MCF 10A (cell line): Measurements from ENCODE around the gene TRIM7. TPM values are rescaled to one million over a fixed set of nuclear protein-coding genes. Genes with fewer than 3 reads are reported as not detected.
"Not testable (repeated sequence)": the region's sequence is repeated elsewhere in the genome, so short reads cannot be mapped to it uniquely, and the experiment has no call there.

ENCODE experiments used
- BruUV-seq: library from RNA; stranded (reverse); fragments of 400-500 nt; replicated peaks from 2 replicates; lab custom pipeline; 2021; lab: Mats Ljungman, UMichigan
- CTCF ChIA-PET: fragments of 300-600 bp; sonication (Branson Sonifier 250); formaldehyde crosslinking; extraction: SDS; loops from one replicate; lab custom pipeline; 2021; ENCODE audit warnings: antibody characterized with exemption, inconsistent platforms; lab: Yijun Ruan, JAX
- POLR2A ChIA-PET: fragments of 300-600, 350-650 bp; sonication (Branson Sonifier 250); formaldehyde crosslinking; extraction: SDS; loops from one replicate; lab custom pipeline; 2020; ENCODE audit warnings: antibody characterized with exemption, inconsistent platforms; lab: Yijun Ruan, JAX
- DNase-seq: peaks from one replicate; pipeline ENCODE4 v3.0.0-alpha.2; 2018; ENCODE audit not compliant: unreplicated experiment
- H3K27ac Mint-ChIP-seq: one replicate; pipeline ENCODE4 v1.8.0; 2022; ENCODE audit warnings: mild to moderate bottlenecking, low read depth, mixed read lengths; ENCODE audit not compliant: unreplicated experiment
- H3K27me3 Mint-ChIP-seq: one replicate; pipeline ENCODE4 v1.8.0; 2022; ENCODE audit warnings: mixed read lengths; ENCODE audit not compliant: insufficient read depth, unreplicated experiment
- H3K36me3 Mint-ChIP-seq: one replicate; pipeline ENCODE4 v1.8.0; 2022; ENCODE audit warnings: mild to moderate bottlenecking, moderate library complexity, mixed read lengths; ENCODE audit not compliant: insufficient read depth, unreplicated experiment
- H3K4me1 Mint-ChIP-seq: one replicate; pipeline ENCODE4 v1.8.0; 2022; ENCODE audit warnings: mixed read lengths; ENCODE audit not compliant: insufficient read depth, unreplicated experiment
- H3K4me3 Mint-ChIP-seq: one replicate; pipeline ENCODE4 v1.8.0; 2022; ENCODE audit warnings: mild to moderate bottlenecking, moderate library complexity, mixed read lengths; ENCODE audit not compliant: unreplicated experiment
- H3K9me3 Mint-ChIP-seq: one replicate; pipeline ENCODE4 v1.8.0; 2022; ENCODE audit warnings: mixed read lengths; ENCODE audit not compliant: unreplicated experiment
- intact Hi-C: fragments of 100-400 bp; cut with micrococcal nuclease; formaldehyde crosslinking; loops from 2 replicates; pipeline ENCODE4 v1.14.1; 2022
- total RNA-seq: library from RNA; stranded (reverse); gene quantifications from 2 replicates; pipeline ENCODE4 v1.2.3, GENCODE V29; 2022
- TF ChIP-seq, protein P1 (sequence below): fragments of 200-600 bp; IDR thresholded peaks from one replicate; pipeline ENCODE4 v1.8.0; 2022; ENCODE audit warnings: antibody characterized with exemption, mild to moderate bottlenecking; ENCODE audit not compliant: unreplicated experiment

The TRIM7 gene
- total RNA-seq, 1 experiment from 2014 or later: 26.3 TPM

DNA sequence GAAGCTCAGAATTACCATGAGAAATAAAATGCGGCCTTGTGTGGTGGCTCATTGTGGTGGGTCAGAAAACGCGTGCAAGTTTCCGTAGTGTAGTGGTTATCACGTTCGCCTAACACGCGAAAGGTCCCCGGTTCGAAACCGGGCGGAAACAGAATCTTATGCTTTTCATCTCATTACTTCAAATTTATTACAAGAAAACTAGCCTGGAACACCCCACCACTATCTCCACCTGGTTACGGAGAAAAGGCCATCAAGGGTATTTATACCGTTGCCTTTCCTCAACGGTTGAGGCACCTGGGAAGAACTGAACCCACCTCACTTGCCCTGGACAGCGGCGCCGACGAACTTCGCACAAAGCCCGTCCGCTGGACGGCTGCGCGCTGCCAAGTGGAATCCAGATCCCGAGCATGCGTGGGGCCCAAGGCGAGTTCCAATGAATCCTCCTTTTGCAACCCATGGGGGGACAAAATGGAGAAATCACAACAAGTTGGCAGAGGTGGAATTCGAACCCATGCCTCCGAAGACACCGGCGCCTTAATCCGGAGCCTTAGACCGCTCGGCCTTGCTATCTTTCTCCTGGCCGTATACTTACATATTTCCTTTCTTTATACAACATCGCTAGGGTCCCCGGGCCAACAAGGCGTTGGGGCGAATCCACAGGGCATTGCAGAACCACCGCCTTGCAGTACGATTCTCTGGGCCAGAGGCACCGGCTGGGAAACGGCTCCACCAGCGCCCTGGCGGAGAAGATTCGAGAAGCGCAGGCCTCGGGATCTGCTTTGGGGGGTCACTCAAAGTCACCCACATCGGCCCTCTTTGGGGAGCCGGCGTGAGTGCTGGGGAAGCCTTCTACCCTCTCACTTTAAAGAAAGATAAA is 40.7 kb downstream of the TRIM7 start:
- intact Hi-C loops: no loop called here
- ChIA-PET POLR2A (interaction anchor here (0.6 to 2.4 kb wide), 4 partner anchors 9 to 362 kb away, joined by 3 to 8 read pairs (median 3); no protein-coding TSS in a partner anchor), CTCF (interaction anchor here (0.6 kb wide), 1 partner anchor 26 kb away, joined by 3 read pairs; no protein-coding TSS in a partner anchor)
- DNase-seq: peak; percentile 30
- Mint-ChIP-seq H3K27ac (no peak overlapping the region), H3K4me1 (peaks cover 25% of the 10 kb centered on the region), H3K4me3 (no peak overlapping the region), H3K36me3 (peaks cover 6% of the 10 kb centered on the region), H3K9me3 (no peaks in the 10 kb centered on the region), H3K27me3 (no peaks in the 10 kb centered on the region)
- TF ChIP-seq, protein P1, sequence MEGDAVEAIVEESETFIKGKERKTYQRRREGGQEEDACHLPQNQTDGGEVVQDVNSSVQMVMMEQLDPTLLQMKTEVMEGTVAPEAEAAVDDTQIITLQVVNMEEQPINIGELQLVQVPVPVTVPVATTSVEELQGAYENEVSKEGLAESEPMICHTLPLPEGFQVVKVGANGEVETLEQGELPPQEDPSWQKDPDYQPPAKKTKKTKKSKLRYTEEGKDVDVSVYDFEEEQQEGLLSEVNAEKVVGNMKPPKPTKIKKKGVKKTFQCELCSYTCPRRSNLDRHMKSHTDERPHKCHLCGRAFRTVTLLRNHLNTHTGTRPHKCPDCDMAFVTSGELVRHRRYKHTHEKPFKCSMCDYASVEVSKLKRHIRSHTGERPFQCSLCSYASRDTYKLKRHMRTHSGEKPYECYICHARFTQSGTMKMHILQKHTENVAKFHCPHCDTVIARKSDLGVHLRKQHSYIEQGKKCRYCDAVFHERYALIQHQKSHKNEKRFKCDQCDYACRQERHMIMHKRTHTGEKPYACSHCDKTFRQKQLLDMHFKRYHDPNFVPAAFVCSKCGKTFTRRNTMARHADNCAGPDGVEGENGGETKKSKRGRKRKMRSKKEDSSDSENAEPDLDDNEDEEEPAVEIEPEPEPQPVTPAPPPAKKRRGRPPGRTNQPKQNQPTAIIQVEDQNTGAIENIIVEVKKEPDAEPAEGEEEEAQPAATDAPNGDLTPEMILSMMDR: no peak
- no TSS peak for BruUV-seq

DNA sequence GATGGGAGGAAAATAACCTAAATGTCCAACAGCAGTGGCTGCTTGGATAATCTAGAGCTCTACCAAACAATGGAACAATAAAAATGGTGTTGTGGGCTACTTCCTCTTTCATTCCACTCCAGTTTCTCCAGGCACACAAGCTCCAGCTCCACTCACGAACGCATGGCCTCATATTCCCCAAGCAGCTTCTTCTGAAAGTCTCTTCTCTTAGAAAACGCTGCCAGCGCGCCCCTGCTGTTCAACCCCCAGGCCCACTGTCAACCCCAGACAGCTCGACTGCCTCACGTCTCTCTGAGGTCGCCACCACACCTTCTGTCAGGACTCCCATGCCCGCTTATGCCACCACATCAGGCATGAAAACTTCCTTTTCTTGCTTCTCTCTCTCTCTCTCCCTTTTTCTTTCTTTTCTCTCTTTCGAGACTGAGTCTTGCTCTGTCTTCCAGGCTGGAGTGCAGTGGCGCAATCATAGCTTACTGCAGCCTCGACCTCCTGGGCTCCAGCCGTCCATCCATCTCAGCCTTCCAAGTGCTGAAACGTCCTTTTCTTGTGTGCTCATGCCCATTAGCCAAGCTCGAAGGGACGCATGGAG is 41.4 kb downstream of the TRIM7 start:
- intact Hi-C loops: no loop called here
- no peak overlapping the region for H3K27ac Mint-ChIP-seq
- peaks cover 22% of the 10 kb centered on the region for H3K4me1 Mint-ChIP-seq
- no peak for DNase-seq
- H3K27me3 Mint-ChIP-seq: no peaks in the 10 kb centered on the region
- TF ChIP-seq, protein P1: no peak
- BruUV-seq: no TSS peak
- CTCF ChIA-PET: interaction anchor here (0.9 kb wide), 1 partner anchor 10 kb away, joined by 3 read pairs; no protein-coding TSS in a partner anchor
- H3K4me3 Mint-ChIP-seq: no peak overlapping the region
- peaks cover 6% of the 10 kb centered on the region for H3K36me3 Mint-ChIP-seq
- POLR2A ChIA-PET: interaction anchor here (0.6 to 2.4 kb wide), 4 partner anchors 10 to 362 kb away, joined by 3 to 8 read pairs (median 3); no protein-coding TSS in a partner anchor
- no peaks in the 10 kb centered on the region for H3K9me3 Mint-ChIP-seq

DNA sequence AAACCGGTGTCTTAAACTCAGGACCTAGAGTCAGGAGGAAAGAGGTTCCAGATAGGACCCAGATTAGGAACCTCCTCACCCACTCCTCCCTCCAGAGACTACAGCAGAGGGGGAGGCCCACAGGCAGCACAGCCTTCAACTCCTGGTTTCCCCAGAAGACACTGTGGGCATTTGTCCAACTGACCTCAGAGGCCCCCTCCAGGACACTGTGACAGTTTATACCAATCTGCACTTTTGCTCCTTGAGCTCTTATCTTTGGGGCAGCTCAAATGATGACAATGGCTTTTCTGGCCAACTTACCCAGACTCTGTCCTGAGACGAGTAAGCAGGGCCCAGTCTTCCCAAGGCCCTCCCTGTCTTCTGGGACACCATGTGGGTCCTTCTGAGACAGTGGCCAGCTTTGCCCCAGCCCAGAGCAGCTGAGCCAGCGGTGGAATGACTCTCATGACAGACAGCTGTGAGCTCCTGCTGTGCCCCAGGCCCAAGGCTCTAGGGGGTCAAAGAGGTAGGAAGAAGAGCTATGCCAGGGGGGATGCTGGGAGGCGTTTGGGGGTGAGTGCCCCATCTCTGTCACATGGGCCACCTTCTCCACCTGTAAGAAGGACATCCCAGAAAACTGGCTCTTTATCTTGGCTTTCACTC is 43.3 kb downstream of the TRIM7 start:
- CTCF ChIA-PET: interaction anchor here (0.6 kb wide), 1 partner anchor 9 kb away, joined by 4 read pairs; no protein-coding TSS in a partner anchor
- peaks cover 15% of the 10 kb centered on the region for H3K27me3 Mint-ChIP-seq
- intact Hi-C loops: no loop called here

GRCh38 chr5:181160755-181161533 is 44.1 kb downstream of the TRIM7 start:
- H3K27ac Mint-ChIP-seq: peak overlapping the region; percentile 97
- ChIA-PET POLR2A (interaction anchor here (1.0 kb wide), 1 partner anchor 30 kb away, joined by 3 read pairs; no protein-coding TSS in a partner anchor), CTCF (interaction anchor here (0.8 to 5.9 kb wide), 4 partner anchors 24 to 378 kb away, joined by 3 to 39 read pairs (median 6); no protein-coding TSS in a partner anchor)
- DNase-seq: peak; percentile 72
- intact Hi-C loops, H3K9me3 Mint-ChIP-seq, H3K36me3 Mint-ChIP-seq: not testable (repeated sequence)
- peaks cover 22% of the 10 kb centered on the region for H3K27me3 Mint-ChIP-seq
- peaks cover 11% of the 10 kb centered on the region for H3K4me1 Mint-ChIP-seq
- peak overlapping the region; percentile 73 for H3K4me3 Mint-ChIP-seq
- BruUV-seq: TSS peak; percentile 84

More for the DNA sequence above, 43.3 kb downstream of the TRIM7 start:
- Mint-ChIP-seq H3K9me3 (no peaks in the 10 kb centered on the region), H3K4me3 (peak overlapping the region; percentile 69), H3K36me3 (peaks cover 6% of the 10 kb centered on the region), H3K4me1 (peaks cover 11% of the 10 kb centered on the region), H3K27ac (peak overlapping the region; percentile 97)
- POLR2A ChIA-PET: interaction anchor here (0.7 to 2.4 kb wide), 2 partner anchors 12 to 33 kb away, joined by 3 to 8 read pairs; no protein-coding TSS in a partner anchor
- no TSS peak for BruUV-seq
- TF ChIP-seq, protein P1: no peak
- no peak for DNase-seq
